B cell (primary cell): ENCODE data around the gene CALD1. TPM values are rescaled to one million over a fixed set of nuclear protein-coding genes. Genes with fewer than 3 reads are reported as not detected.

Experiments used
- ATAC-seq: fragments of 200-7000 bp; cut with Tn5 transposase; one replicate; pipeline ENCODE4 v1.10.0; 2021; ENCODE audit warnings: low read depth, mild to moderate bottlenecking, moderate number of reproducible peaks, moderate library complexity
- CTCF ChIA-PET: fragments of 350-600 bp; sonication (Branson Sonifier 250); formaldehyde crosslinking; loops from one replicate; lab custom pipeline; 2021; ENCODE audit warnings: antibody characterized with exemption, inconsistent platforms; lab: Charles Lee
- POLR2A ChIA-PET: fragments of 350-600 bp; sonication (Branson Sonifier 250); formaldehyde crosslinking; loops from one replicate; lab custom pipeline; 2021; ENCODE audit warnings: antibody characterized with exemption; lab: Charles Lee
- DNase-seq: peaks from one replicate; pipeline ENCODE4 v3.0.0; 2013
- H2AFZ ChIP-seq: 2 replicates; pipeline ENCODE4 v1.6.1; 2012; ENCODE audit warnings: mild to moderate bottlenecking, low read depth, low read length; ENCODE audit not compliant: insufficient read depth, poor library complexity, severe bottlenecking
- H3K27ac ChIP-seq, 2 donors: 1 replicate in 1 of 2; 2 replicates in 1 of 2; pipeline ENCODE4 v1.5.1; 2012 to 2013; ENCODE audit warnings: low read length in 2 of 2, mild to moderate bottlenecking in 2 of 2, moderate library complexity in 1 of 2
- H3K27me3 ChIP-seq, 4 experiments: fragments of 200-600 bp in 1 of 4; sonication (generic) in 1 of 4; replicated peaks in 1 of 4; 1 replicate in 2 of 4; 2 replicates in 2 of 4; pipeline versions ENCODE4 v1.6.1 to v1.7.0; 2013 to 2016; ENCODE audit warnings: low read length in 3 of 4, mild to moderate bottlenecking in 2 of 4, mixed read lengths in 1 of 4, moderate library complexity in 1 of 4; ENCODE audit not compliant: insufficient read depth in 4 of 4, control insufficient read depth in 3 of 4; ENCODE audit errors: control extremely low read depth in 1 of 4
- H3K36me3 ChIP-seq, 2 experiments: replicated peaks in 1 of 2; 1 replicate in 1 of 2; 2 replicates in 1 of 2; pipeline versions ENCODE4 v1.6.1 to v1.7.1; 2013; ENCODE audit warnings: low read length in 1 of 2; ENCODE audit not compliant: insufficient read depth in 2 of 2, control insufficient read depth in 1 of 2; ENCODE audit errors: control extremely low read depth in 1 of 2, extremely low read depth in 1 of 2
- H3K4me1 ChIP-seq, 2 donors: fragments of 200-600 bp in 1 of 2; sonication (generic) in 1 of 2; 1 replicate in 1 of 2; 2 replicates in 1 of 2; pipeline versions ENCODE4 v1.5.1 to v1.6.1; 2013 to 2017; ENCODE audit warnings: low read length in 2 of 2; ENCODE audit not compliant: control insufficient read depth in 2 of 2, insufficient read depth in 2 of 2
- H3K4me2 ChIP-seq: replicated peaks from 2 replicates; pipeline ENCODE3; 2012; ENCODE audit warnings: mild to moderate bottlenecking, low read depth, low read length; ENCODE audit not compliant: poor library complexity, severe bottlenecking
- H3K4me3 ChIP-seq, 5 experiments: fragments of 200-600 bp in 1 of 5; sonication (generic) in 1 of 5; 1 replicate in 3 of 5; 2 replicates in 2 of 5; pipeline versions ENCODE4 v1.5.1 to v1.7.0; 2011 to 2016; ENCODE audit warnings: low read length in 4 of 5, mild to moderate bottlenecking in 4 of 5, low read depth in 2 of 5, control low read depth in 1 of 5, moderate library complexity in 1 of 5; ENCODE audit not compliant: insufficient read depth in 1 of 5; ENCODE audit errors: control extremely low read depth in 1 of 5, extremely low read depth in 1 of 5
- H3K79me2 ChIP-seq: fragments of 200-600 bp; sonication (generic); one replicate; pipeline ENCODE4 v1.6.0; 2016; ENCODE audit warnings: low read length; ENCODE audit not compliant: control insufficient read depth, insufficient read depth
- H3K9ac ChIP-seq: fragments of 200-600 bp; sonication (generic); 2 replicates; pipeline ENCODE4 v1.6.1; 2017; ENCODE audit warnings: mild to moderate bottlenecking, low read length, moderate library complexity
- H3K9me3 ChIP-seq, 3 donors: one replicate each; pipeline versions ENCODE4 v1.6.1 to v1.7.1; 2013; ENCODE audit warnings: low read length in 2 of 3; ENCODE audit not compliant: control insufficient read depth in 2 of 3, insufficient read depth in 1 of 3; ENCODE audit errors: control extremely low read depth in 1 of 3
- H4K20me1 ChIP-seq: 2 replicates; pipeline ENCODE4 v1.6.0; 2012; ENCODE audit warnings: mild to moderate bottlenecking, low read length; ENCODE audit not compliant: insufficient read depth, control insufficient read depth, poor library complexity, severe bottlenecking
- H3K27ac Mint-ChIP-seq: one replicate; pipeline ENCODE4 v1.8.0; 2021; ENCODE audit warnings: mixed read lengths
- H3K27me3 Mint-ChIP-seq: one replicate; pipeline ENCODE4 v1.8.0; 2021; ENCODE audit warnings: mixed read lengths
- H3K4me1 Mint-ChIP-seq: one replicate; pipeline ENCODE4 v1.8.0; 2021; ENCODE audit warnings: mixed read lengths
- H3K4me3 Mint-ChIP-seq: one replicate; pipeline ENCODE4 v1.8.0; 2021; ENCODE audit warnings: mixed read lengths
- H3K9me3 Mint-ChIP-seq: one replicate; pipeline ENCODE4 v1.8.0; 2022; ENCODE audit warnings: mixed read lengths; ENCODE audit not compliant: insufficient read depth
- CTCF ChIP-seq: fragments of 200-600 bp; IDR thresholded peaks from one replicate; pipeline ENCODE4 v1.8.0; 2022; ENCODE audit warnings: antibody characterized with exemption, mild to moderate bottlenecking
- EZH2 ChIP-seq: IDR thresholded peaks from 2 replicates; pipeline ENCODE4 v1.6.1; 2012; ENCODE audit warnings: borderline replicate concordance, low read depth, mild to moderate bottlenecking, moderate library complexity, low read length; ENCODE audit not compliant: insufficient read depth, poor library complexity, severe bottlenecking
- WGBS: methylation state at CpG from one replicate; pipeline ENCODE4 v1.1.5; 2013; ENCODE audit warnings: missing lambda C conversion rate; ENCODE audit not compliant: insufficient coverage; 5-methylcytosine and 5-hydroxymethylcytosine counted together
- intact Hi-C: fragments of 100-400 bp; cut with micrococcal nuclease; formaldehyde crosslinking; loops from one replicate; pipeline ENCODE4 v1.10.0; 2022
- polyA plus RNA-seq: library from polyadenylated mRNA; depleted of rRNA; stranded (reverse); fragments of >200 nt; gene quantifications from 2 replicates; pipeline ENCODE4 v1.2.3, GENCODE V29; 2012
- total RNA-seq, 2 donors: library from RNA; stranded (reverse); fragments of 120-200 nt in 1 of 2; gene quantifications; 1 replicate in 1 of 2; 2 replicates in 1 of 2; pipeline versions ENCODE4 v1.2.3 to v1.2.4, GENCODE V29; 2013 to 2022

Gene CALD1
- total and polyA plus RNA-seq, 2 donors (not counting 1 experiment from before 2014, with no cell fraction given), result 0.18 to 0.69 TPM

- Histone ChIP-seq H4K20me1 (no peaks in the 10 kb centered on the region), H3K79me2 (no peaks in the 10 kb centered on the region), H3K9me3 (no peaks in the 10 kb centered on the region), H3K4me1 (no peaks in the 10 kb centered on the region), H3K36me3 (no peaks in the 10 kb centered on the region), H3K4me2 (no peak overlapping the region), H3K27me3 (peaks cover 0 to 3% (median 0%) of the 10 kb centered on the region in 4 experiments), H3K27ac (no peak overlapping the region), H3K9ac (no peak overlapping the region), H2AFZ (no peak overlapping the region), H3K4me3 (no peak overlapping the region)
- ATAC-seq, result no peak
- ChIA-PET CTCF (no interaction called here), POLR2A (no interaction called here)
- intact Hi-C loops, result no loop called here
- 50% methylated on average over 2 of the region's 2 CpGs for WGBS
- H3K4me1 Mint-ChIP-seq, result no peaks in the 10 kb centered on the region
- TF ChIP-seq EZH2 (no peak), CTCF (no peak)
- no peak overlapping the region for H3K27ac Mint-ChIP-seq
- no peak for DNase-seq
- no peak overlapping the region for H3K4me3 Mint-ChIP-seq
- no peaks in the 10 kb centered on the region for H3K9me3 Mint-ChIP-seq
- H3K27me3 Mint-ChIP-seq, result peaks cover 14% of the 10 kb centered on the region
Measured at GRCh38 chr7:134742688-134743350, 36.6 kb upstream of the CALD1 start.

GRCh38 chr7:134744569-134744968, 34.9 kb upstream of the CALD1 start:
- no peaks in the 10 kb centered on the region for H3K4me1 ChIP-seq
- no peaks in the 10 kb centered on the region for H3K79me2 ChIP-seq
- CTCF ChIA-PET, result no interaction called here
- H3K9me3 ChIP-seq, result no peaks in the 10 kb centered on the region
- intact Hi-C loops, result no loop called here
- peaks cover 0 to 3% (median 0%) of the 10 kb centered on the region in 4 experiments for H3K27me3 ChIP-seq
- Mint-ChIP-seq H3K9me3 (no peaks in the 10 kb centered on the region), H3K27ac (no peak overlapping the region), H3K4me1 (no peaks in the 10 kb centered on the region), H3K27me3 (peaks cover 10% of the 10 kb centered on the region), H3K4me3 (no peak overlapping the region)
- no peak for DNase-seq
- no peaks in the 10 kb centered on the region for H4K20me1 ChIP-seq
- H3K9ac ChIP-seq, result no peak overlapping the region
- no peaks in the 10 kb centered on the region for H3K36me3 ChIP-seq
- ATAC-seq, result no peak
- POLR2A ChIA-PET, result no interaction called here
- TF ChIP-seq EZH2 (no peak), CTCF (no peak)
- no peak overlapping the region for H3K4me2 ChIP-seq
- no peak overlapping the region for H3K4me3 ChIP-seq
- no peak overlapping the region for H2AFZ ChIP-seq
- H3K27ac ChIP-seq, result no peak overlapping the region
- 87% methylated on average over 2 of the region's 3 CpGs for WGBS
